ENCODE measurements around the gene MLPH. TPM values are rescaled to one million over a fixed set of nuclear protein-coding genes. Genes with fewer than 3 reads are reported as not detected.

The MLPH gene
- total RNA-seq, 1 donor: not detected

DNA sequence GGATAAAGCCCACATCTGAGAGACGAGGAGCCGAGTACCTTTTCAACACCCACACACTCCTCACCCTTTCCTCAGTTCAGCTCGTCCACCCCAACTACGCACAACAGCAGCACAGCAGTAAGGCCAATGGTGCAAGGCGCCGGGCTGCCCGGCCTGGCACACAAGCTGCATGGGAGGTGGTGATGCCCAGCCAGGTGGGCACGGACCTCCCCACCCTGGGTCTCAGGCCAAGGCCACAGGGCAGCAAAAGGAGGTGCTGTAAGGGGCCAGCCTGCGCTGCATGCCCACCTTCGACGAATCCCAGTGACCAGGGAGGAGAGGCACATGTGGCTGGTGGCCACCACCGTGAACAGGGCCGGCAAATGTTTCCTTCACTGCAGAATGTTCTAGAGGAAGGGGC lies 36.5 kb upstream of the MLPH start:
- Histone ChIP-seq H3K4me1 (ENCODE audit: insufficient read depth, low read length) (no peaks in the 10 kb centered on the region), H3K9me3 (ENCODE audit: low read depth, low read length) (no peaks in the 10 kb centered on the region), H3K4me3 (ENCODE audit: low read length) (no peak overlapping the region), H3K27me3 (ENCODE audit: insufficient read depth, low read length) (no peaks in the 10 kb centered on the region)

DNA sequence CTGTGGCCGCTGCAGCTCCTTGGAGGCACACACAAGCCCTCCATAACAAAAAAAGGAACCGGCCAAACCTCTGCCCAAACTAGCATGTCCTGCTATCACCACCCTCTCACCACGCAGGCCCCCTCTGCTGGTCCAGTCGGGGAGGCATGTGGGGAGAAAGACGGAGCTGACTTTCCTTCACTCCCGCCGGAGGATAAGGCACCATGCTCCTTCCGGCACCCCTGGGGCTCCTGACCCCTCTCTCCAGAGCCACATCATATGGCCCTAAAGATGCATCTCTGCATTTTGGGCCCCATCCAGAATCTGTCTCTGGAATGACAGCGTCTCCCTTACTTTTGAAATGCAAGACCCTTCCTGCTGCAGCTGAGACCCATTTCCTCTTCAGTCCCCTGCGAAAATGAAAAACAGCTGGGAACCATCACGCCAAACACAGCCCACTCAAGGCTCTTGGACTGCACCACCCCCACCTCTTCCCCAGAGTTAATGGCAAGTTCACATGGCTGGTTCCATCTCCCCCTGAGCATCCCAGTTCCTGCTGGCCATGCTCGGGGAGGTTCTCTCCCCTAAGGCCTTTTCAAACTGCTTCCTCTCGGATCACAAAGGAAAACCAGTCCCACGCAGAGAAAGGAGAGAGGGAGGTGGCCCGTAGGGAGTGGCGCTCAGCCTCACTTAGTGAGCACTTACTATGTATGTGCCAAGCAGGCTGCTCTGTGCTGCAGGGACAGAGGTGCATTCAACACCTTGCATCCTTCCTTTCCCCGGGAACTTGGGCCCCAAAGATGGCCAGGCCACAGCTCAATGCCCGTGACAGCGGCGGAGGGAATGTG lies 35.2 kb upstream of the MLPH start:
- no peaks in the 10 kb centered on the region for H3K9me3 ChIP-seq (ENCODE audit: low read depth, low read length)
- no peak overlapping the region for H3K4me3 ChIP-seq (ENCODE audit: low read length)
- no peaks in the 10 kb centered on the region for H3K4me1 ChIP-seq (ENCODE audit: insufficient read depth, low read length)
- no peaks in the 10 kb centered on the region for H3K27me3 ChIP-seq (ENCODE audit: insufficient read depth, low read length)

DNA sequence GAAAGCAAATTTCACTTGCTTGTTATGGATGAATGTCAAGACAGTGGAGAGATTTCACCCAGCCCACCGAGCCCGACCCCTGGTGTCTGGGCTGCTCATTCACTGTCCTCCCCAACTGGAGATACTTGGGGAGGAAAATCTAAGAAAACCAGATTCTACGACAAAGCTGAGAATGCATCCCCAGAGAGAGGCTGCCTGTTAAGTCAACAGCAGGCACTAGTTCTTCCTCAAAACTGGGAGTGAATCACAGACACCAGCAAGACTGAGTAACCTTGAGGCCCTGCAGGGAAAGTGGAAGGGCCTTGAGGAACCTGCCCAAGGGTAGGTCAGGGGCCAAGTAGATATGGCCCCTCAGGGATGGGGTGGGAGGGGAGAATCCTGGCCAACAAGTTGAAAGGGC lies 34.2 kb upstream of the MLPH start:
- H3K9me3 ChIP-seq (ENCODE audit: low read depth, low read length): no peaks in the 10 kb centered on the region
- H3K4me1 ChIP-seq (ENCODE audit: insufficient read depth, low read length): no peaks in the 10 kb centered on the region
- no peaks in the 10 kb centered on the region for H3K27me3 ChIP-seq (ENCODE audit: insufficient read depth, low read length)
- no peak overlapping the region for H3K4me3 ChIP-seq (ENCODE audit: low read length)

DNA sequence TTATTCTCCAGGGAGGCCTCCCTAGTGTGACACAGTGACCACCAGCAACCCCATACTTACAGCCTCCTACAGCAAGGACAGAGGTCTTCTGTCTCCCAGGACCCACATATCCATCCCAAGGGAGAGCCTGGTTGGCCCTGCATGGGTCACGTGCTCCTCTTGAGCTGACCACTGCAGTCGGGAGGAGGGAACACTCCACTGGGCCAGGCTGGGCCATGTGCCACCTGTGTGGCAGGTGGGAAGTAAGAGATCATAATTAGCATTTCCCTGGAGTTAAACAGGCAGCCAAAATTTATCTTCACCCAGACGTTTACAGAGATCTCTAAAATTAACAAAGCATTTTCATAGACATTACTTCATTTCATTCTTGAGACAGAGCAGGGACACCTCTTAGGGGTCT lies 33.4 kb upstream of the MLPH start:
- Histone ChIP-seq H3K9me3 (ENCODE audit: low read depth, low read length) (no peaks in the 10 kb centered on the region), H3K27me3 (ENCODE audit: insufficient read depth, low read length) (no peaks in the 10 kb centered on the region), H3K4me1 (ENCODE audit: insufficient read depth, low read length) (no peaks in the 10 kb centered on the region), H3K4me3 (ENCODE audit: low read length) (no peak overlapping the region)

DNA sequence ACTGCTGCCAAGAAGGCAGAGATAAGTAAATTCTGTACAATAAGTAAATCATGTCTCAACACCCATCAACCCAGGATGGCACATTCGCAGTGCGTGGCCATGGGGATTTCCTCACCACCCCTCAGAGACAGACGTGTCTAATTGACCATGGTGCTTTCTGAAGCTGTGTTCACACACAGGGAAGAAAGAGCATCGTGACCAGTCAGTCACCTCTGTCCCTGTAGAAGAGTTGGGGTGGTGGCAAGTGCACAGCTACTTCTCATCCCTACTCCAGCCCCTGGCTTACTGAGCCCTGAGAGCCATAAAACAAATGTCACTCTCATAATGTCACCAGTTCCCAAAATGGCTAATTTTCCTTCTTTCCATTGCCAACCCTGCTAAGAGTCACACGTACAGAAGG lies 31.3 kb upstream of the MLPH start:
- Histone ChIP-seq H3K9me3 (ENCODE audit: low read depth, low read length) (no peaks in the 10 kb centered on the region), H3K27me3 (ENCODE audit: insufficient read depth, low read length) (no peaks in the 10 kb centered on the region), H3K4me3 (ENCODE audit: low read length) (no peak overlapping the region), H3K4me1 (ENCODE audit: insufficient read depth, low read length) (no peaks in the 10 kb centered on the region)

DNA sequence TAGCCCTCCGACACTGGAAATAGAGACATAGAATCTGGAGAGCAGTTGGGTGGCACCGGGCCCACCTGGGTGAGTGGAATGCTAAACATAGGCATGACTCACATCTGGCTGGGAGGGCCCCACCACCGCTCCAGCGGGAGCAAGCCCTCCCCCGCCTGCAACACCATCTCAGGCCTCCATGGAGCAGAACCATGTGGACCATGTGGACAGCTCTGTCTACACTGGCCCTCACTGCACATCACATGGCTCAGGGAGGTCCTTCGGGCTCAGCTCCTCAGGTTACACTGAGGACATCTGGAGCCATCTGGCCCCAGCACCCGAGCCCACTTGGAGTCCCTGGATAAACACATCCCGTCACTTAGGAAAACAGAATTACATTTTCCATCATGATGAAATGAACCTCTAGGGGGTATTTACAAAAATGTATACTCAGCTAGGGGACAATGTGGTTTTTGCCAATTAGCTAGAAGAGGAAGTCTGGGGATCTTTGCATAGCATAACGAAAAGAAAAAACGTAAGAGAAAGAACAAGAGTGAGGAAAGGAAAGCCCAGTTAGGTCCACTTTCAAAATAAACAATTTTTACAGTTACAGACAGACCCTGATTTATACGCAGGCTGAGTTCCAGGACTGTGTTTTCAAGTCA lies 30.7 kb upstream of the MLPH start:
- Histone ChIP-seq H3K9me3 (ENCODE audit: low read depth, low read length) (no peaks in the 10 kb centered on the region), H3K4me3 (ENCODE audit: low read length) (no peak overlapping the region), H3K27me3 (ENCODE audit: insufficient read depth, low read length) (no peaks in the 10 kb centered on the region), H3K4me1 (ENCODE audit: insufficient read depth, low read length) (no peaks in the 10 kb centered on the region)

DNA sequence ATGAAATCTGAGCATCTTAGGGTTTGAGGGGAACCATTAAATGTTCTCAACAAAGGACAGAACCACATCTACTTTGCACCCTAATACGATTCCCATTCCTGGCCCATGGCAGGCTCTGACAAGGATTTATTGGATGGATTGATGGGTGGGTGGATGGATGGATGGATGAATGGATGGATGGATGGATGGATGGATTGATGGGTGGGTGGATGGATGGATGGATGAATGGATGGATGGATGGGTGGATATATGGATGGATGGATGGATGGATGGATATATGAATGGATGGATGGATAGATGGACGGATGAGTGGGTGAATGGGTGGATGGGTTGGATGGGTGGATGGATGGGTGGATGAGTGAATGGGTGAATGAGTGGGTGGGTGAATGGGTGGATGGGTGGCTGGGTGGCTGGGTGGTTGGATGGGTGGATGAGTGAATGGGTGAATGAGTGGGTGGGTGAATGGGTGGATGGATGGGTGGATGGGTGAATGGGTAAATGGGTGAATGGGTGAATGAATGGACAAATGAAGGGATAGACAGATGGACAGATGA lies 29.6 kb upstream of the MLPH start:
- Histone ChIP-seq H3K27me3 (ENCODE audit: insufficient read depth, low read length) (no peaks in the 10 kb centered on the region), H3K4me1 (ENCODE audit: insufficient read depth, low read length) (no peaks in the 10 kb centered on the region), H3K9me3 (ENCODE audit: low read depth, low read length) (no peaks in the 10 kb centered on the region), H3K4me3 (ENCODE audit: low read length) (no peak overlapping the region)

DNA sequence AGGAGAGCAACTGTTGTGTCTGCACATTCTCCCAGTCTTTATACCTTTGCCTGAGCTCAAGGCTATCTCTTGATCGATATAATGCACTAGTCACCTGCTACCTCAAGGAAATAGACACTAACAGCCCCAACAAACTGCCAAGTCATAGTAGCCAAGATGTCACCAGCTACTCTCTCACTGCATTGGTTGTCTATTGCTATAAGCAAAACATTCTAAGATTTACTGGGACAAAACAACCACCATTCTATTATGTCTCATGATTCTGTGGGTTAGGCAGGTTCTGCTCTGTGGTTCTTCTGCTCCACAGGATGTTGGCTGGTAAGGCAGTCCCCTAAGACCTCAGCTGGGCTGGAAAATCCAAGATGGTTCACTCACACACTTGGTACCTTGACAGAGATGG lies 28.5 kb upstream of the MLPH start:
- Histone ChIP-seq H3K9me3 (ENCODE audit: low read depth, low read length) (no peaks in the 10 kb centered on the region), H3K4me1 (ENCODE audit: insufficient read depth, low read length) (no peaks in the 10 kb centered on the region), H3K27me3 (ENCODE audit: insufficient read depth, low read length) (no peaks in the 10 kb centered on the region), H3K4me3 (ENCODE audit: low read length) (no peak overlapping the region)

DNA sequence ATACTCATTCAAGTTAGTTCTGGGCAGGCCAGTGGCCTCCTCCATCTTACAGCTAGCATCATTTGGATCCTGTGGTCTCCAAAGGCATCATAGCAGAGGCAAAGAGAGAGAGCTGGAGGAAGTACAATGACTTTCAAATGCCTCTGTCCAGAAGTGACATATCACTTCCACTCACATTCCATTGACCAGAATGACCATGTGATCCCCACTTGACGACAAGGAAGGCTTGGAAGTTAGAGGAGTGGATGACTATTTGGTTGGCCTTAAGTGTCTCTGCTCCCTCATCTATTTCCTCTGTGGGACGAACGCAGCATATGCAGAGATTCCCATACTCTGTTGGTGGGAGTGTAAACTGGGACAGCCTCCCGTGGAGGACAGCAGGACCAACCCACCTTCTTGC lies 27.8 kb upstream of the MLPH start:
- Histone ChIP-seq H3K4me1 (ENCODE audit: insufficient read depth, low read length) (no peaks in the 10 kb centered on the region), H3K9me3 (ENCODE audit: low read depth, low read length) (no peaks in the 10 kb centered on the region), H3K27me3 (ENCODE audit: insufficient read depth, low read length) (no peaks in the 10 kb centered on the region), H3K4me3 (ENCODE audit: low read length) (no peak overlapping the region)

DNA sequence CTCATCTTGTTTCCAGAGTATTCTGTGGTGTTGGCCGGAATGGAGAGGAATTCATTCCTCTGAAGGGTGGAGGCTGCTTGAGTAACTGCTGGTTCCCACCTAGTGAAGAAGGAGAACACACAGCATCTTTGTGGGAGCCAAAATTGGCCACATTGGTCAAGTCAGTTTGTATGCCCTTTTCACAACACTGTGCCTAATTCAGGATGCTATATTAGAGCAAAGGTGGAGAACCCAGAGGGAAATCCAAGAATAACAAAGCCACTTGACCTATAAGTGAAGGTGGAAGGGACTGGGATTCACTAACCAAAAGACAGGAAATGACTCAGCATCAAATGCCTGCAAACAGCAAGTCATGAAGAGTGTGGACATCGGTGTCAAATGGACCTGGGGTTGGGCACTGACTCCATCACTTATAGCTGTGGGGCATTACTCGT lies 27.3 kb upstream of the MLPH start:
- Histone ChIP-seq H3K4me3 (ENCODE audit: low read length) (no peak overlapping the region), H3K9me3 (ENCODE audit: low read depth, low read length) (no peaks in the 10 kb centered on the region), H3K4me1 (ENCODE audit: insufficient read depth, low read length) (no peaks in the 10 kb centered on the region), H3K27me3 (ENCODE audit: insufficient read depth, low read length) (no peaks in the 10 kb centered on the region)

DNA sequence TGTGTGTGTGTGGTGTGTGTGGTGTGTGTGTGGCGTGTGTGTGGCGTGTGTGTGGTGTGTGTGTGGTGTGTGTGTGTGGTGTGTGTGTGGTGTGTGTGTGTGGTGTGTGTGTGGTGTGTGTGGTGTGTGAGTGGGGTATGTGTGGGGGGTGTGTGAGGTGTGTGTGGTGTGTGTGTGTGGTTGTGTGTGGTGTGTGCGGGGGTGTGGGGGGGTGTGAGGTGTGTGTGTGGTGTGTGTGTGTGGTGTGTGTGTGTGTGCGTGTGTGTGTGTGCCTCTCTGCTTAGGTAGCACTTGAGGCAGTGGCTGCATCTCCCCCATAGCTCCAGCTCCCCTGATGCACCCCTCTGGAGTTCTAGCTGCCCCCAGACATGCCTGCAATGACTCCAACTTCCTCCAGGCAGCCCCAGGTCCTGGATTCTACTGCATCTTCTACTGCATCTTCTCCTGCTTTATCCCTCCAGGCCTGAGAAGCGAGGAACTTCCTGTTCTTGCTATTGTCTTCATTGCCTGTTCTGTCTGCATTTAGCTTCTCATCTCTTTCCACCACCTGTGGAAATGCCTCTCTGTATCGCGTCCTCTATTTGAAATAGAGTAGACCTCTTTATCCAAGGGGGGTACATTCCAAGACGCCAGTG lies 22.2 kb upstream of the MLPH start:
- Histone ChIP-seq H3K4me1 (ENCODE audit: insufficient read depth, low read length) (no peaks in the 10 kb centered on the region), H3K4me3 (ENCODE audit: low read length) (no peak overlapping the region), H3K9me3 (ENCODE audit: low read depth, low read length) (no peaks in the 10 kb centered on the region), H3K27me3 (ENCODE audit: insufficient read depth, low read length) (no peaks in the 10 kb centered on the region)

DNA sequence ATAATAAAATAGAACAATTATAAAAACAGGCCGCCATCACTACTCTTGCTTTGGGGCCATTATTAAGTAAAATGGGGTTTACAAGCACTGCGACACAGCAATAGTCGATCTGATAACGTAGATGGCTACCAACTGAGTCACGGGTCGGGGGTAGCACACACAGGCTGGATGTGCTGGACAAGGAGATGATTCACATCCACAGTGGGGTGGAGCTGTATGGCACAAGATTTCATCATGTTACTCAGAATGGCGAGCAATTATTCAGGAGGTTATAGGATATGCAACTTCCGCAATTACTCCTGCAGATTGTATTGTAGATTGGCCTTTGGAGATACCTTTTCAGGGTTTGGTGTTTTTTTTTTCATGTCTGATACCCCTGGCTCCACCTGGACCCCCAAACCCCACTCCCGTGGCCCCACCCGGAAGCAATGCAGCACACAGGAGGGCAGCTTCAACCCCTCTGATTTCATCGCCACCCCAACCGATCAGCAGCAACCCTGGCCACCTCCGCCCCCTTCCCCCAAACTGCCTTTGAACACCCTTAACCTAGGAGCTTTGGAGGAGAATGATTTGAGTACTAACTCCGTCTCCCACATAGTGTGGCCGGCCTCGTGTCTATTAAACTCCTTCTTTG lies 21.4 kb upstream of the MLPH start:
- Histone ChIP-seq H3K9me3 (ENCODE audit: low read depth, low read length) (no peaks in the 10 kb centered on the region), H3K4me1 (ENCODE audit: insufficient read depth, low read length) (no peaks in the 10 kb centered on the region), H3K4me3 (ENCODE audit: low read length) (no peak overlapping the region), H3K27me3 (ENCODE audit: insufficient read depth, low read length) (no peaks in the 10 kb centered on the region)

DNA sequence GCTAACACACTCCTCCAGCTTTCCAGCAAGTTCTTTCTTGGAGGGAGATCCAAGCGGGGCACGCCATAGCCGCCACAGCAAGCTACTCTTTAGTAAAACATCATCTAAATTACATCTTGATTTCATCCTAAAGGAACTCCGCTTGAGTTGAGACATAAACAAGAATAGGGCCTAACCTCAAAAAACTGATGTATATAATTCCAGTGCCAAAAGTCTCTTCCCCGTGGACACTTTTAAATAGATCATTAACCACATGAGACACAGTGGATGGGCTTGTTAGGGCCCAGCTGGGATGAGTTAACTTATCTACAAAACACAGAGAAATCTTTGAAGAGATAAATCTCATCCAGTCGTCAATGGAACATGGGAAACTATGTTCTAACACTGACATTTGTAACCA lies 20.8 kb upstream of the MLPH start:
- no peaks in the 10 kb centered on the region for H3K9me3 ChIP-seq (ENCODE audit: low read depth, low read length)
- H3K27me3 ChIP-seq (ENCODE audit: insufficient read depth, low read length): no peaks in the 10 kb centered on the region
- H3K4me1 ChIP-seq (ENCODE audit: insufficient read depth, low read length): no peaks in the 10 kb centered on the region
- no peak overlapping the region for H3K4me3 ChIP-seq (ENCODE audit: low read length)

DNA sequence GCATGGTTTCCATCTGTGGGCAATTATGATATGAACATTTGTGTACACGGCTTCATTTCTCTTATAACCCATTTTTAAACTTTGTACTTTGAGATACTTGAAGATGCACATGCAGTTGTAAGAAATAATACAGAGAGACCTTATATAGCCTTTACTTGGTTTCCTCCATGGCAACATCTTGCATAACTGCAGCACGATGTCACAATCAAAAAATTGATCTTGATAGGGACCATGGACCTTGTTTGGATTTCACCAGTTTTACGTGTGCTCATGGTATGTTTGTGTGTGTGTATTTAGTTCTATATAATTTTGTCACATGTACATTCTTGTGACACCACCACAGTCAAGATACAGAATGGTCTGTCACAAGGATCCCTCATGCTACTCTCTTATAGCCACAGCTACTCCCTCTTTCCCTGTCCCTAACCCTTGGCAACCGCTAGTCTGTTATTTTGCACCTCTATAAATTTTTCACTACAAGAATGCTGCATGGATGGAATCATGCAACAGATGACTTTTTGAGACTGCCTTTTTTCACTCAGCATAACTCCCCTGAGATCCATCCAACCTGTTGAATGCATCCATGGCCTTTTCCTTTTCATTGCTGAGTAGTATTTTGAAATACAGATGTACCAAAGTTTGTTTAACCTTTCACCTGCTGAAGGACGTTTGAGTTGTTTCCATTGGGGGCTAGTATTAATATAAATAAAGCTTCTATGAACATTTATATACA lies 19.4 kb upstream of the MLPH start:
- Histone ChIP-seq H3K9me3 (ENCODE audit: low read depth, low read length) (no peaks in the 10 kb centered on the region), H3K27me3 (ENCODE audit: insufficient read depth, low read length) (no peaks in the 10 kb centered on the region), H3K4me3 (ENCODE audit: low read length) (no peak overlapping the region), H3K4me1 (ENCODE audit: insufficient read depth, low read length) (no peaks in the 10 kb centered on the region)

Measured in mononuclear cell (primary cell).